T47D (cell line): ENCODE results near the gene NCAPH2.
A peak's percentile ranks its signal among the peaks of the same experiment; 100 is the strongest.

ENCODE experiments used
- DNase-seq, 2 experiments: peaks; one replicate each; pipeline versions ENCODE4 v3.0.0 to v3.0.0-alpha.2; 2011 to 2012; ENCODE audit warnings: low read depth in 1 of 2, low spot score in 1 of 2
- JUND ChIP-seq: IDR thresholded peaks from 2 replicates; pipeline ENCODE4 v1.6.1; 2012; ENCODE audit warnings: low read depth
- in situ Hi-C: cut with HindIII; loops from 2 replicates; pipeline ENCODE4 v1.10.0; 2016; ENCODE audit warnings: low sequenced_read_pairs, low pct_unique_long_range_greater_than_20kb

Gene NCAPH2

GRCh38 chr22:50468626-50469025 is 39.4 kb upstream of the NCAPH2 start:
- in situ Hi-C loops, result no loop called here
- DNase-seq, result no peak
- TF ChIP-seq JUND, result no peak

GRCh38 chr22:50469377-50470305 is 38.4 kb upstream of the NCAPH2 start:
- in situ Hi-C loops, result no loop called here
- TF ChIP-seq JUND, result no peak

GRCh38 chr22:50470491-50470890 is 37.5 kb upstream of the NCAPH2 start:
- no peak for TF ChIP-seq JUND
- DNase-seq, result peak in 1 of 2 experiments; percentile 55
- in situ Hi-C loops, result no loop called here

More at GRCh38 chr22:50469377-50470305, 38.4 kb upstream of the NCAPH2 start:
- no peak for DNase-seq

- in situ Hi-C loops, result no loop called here
- no peak for TF ChIP-seq JUND
- no peak for DNase-seq
These were observed 36.7 kb upstream of the NCAPH2 start for GRCh38 chr22:50471197-50471847.

- in situ Hi-C loops, result no loop called here
- TF ChIP-seq JUND, result no peak
- no peak for DNase-seq
These were observed 36.1 kb upstream of the NCAPH2 start for GRCh38 chr22:50471962-50472361.

GRCh38 chr22:50473088-50473487 is 34.9 kb upstream of the NCAPH2 start:
- DNase-seq, result peak in 1 of 2 experiments; percentile 38
- TF ChIP-seq JUND, result no peak
- in situ Hi-C loops, result no loop called here

- peak; percentile 34 to 69 for DNase-seq
- in situ Hi-C loops, result no loop called here
- TF ChIP-seq JUND, result no peak
These were observed 34.0 kb upstream of the NCAPH2 start for GRCh38 chr22:50473855-50474671.

GRCh38 chr22:50474710-50475651 is 33.0 kb upstream of the NCAPH2 start, which contains the start of gene SBF1:
Gene SBF1 (minus strand): TSS chr22:50475035. CDS start chr22:50474840, 195 bp downstream.
- TF ChIP-seq JUND, result no peak
- in situ Hi-C loops, result no loop called here
- DNase-seq, result peak; percentile 89 to 95

- no peak for DNase-seq
- in situ Hi-C loops, result no loop called here
- TF ChIP-seq JUND, result no peak
These were observed 32.4 kb upstream of the NCAPH2 start for GRCh38 chr22:50475652-50476002.

- TF ChIP-seq JUND, result no peak
- in situ Hi-C loops, result no loop called here
- DNase-seq, result no peak
These were observed 31.2 kb upstream of the NCAPH2 start for GRCh38 chr22:50476868-50477267.

GRCh38 chr22:50477923-50478322 is 30.1 kb upstream of the NCAPH2 start:
- in situ Hi-C loops, result no loop called here
- no peak for DNase-seq
- TF ChIP-seq JUND, result no peak

GRCh38 chr22:50479721-50480120 is 28.3 kb upstream of the NCAPH2 start:
- no peak for DNase-seq
- no peak for TF ChIP-seq JUND
- in situ Hi-C loops, result no loop called here
